Gastrocnemius medialis (tissue), 4 donors: ENCODE measurements around the gene ADPRS. TPM values are rescaled to one million over a fixed set of nuclear protein-coding genes. Genes with fewer than 3 reads are reported as not detected.

Source experiments
- ATAC-seq, 2 donors: fragments of 150-250 bp; one replicate each; pipeline ENCODE4 v1.9.1; 2016
- DNase-seq, 2 donors: peaks; one replicate each; pipeline ENCODE4 v3.0.0-alpha.2; 2019
- H3K27ac ChIP-seq, 4 donors: fragments of 200-600 bp; sonication (generic); 1 replicate in 1 of 4; 2 replicates in 3 of 4; pipeline ENCODE4 v1.5.1; 2016 to 2018; ENCODE audit warnings: mild to moderate bottlenecking in 2 of 4, moderate library complexity in 1 of 4
- H3K27me3 ChIP-seq, 3 donors: fragments of 200-600 bp; sonication (generic) in 2 of 3; 1 replicate in 1 of 3; 2 replicates in 2 of 3; pipeline versions ENCODE4 v1.5.1 to v1.6.0; 2016 to 2019; ENCODE audit warnings: mild to moderate bottlenecking in 1 of 3, moderate library complexity in 1 of 3
- H3K36me3 ChIP-seq, 2 donors: fragments of 200-600 bp; sonication (generic) in 1 of 2; one replicate each; pipeline ENCODE4 v1.5.1; 2017 to 2018
- H3K4me1 ChIP-seq, 2 donors: fragments of 200-600 bp; sonication (generic) in 1 of 2; one replicate each; pipeline ENCODE4 v1.5.1; 2016 to 2017; ENCODE audit warnings: mild to moderate bottlenecking in 2 of 2
- H3K4me3 ChIP-seq, 4 donors: fragments of 200-600 bp; sonication (generic) in 3 of 4; 1 replicate in 1 of 4; 2 replicates in 3 of 4; pipeline ENCODE4 v1.5.1; 2016 to 2019; ENCODE audit warnings: mild to moderate bottlenecking in 2 of 4
- H3K9me3 ChIP-seq, 3 donors: fragments of 200-600 bp; sonication (generic) in 2 of 3; 1 replicate in 1 of 3; 2 replicates in 2 of 3; pipeline ENCODE4 v1.5.1; 2016 to 2019
- CTCF ChIP-seq, 5 experiments: fragments of 450-650 bp in 3 of 5; fragments of 200-600 bp in 2 of 5; sonication (generic) in 2 of 5; IDR thresholded peaks in 4 of 5; conservative IDR thresholded peaks in 1 of 5; 1 replicate in 4 of 5; 2 replicates in 1 of 5; pipeline ENCODE4 v1.5.1; 2016 to 2019; ENCODE audit warnings: antibody characterized with exemption in 5 of 5, mild to moderate bottlenecking in 3 of 5, moderate library complexity in 3 of 5
- POLR2A ChIP-seq, 2 donors: fragments of 450-650 bp; IDR thresholded peaks; one replicate each; pipeline ENCODE4 v1.6.1; 2017; ENCODE audit warnings: antibody characterized with exemption in 2 of 2, mild to moderate bottlenecking in 2 of 2, moderate library complexity in 2 of 2
- in situ Hi-C, 4 donors: fragments of 200-750 bp; cut with MboI; loops; one replicate each; pipeline versions ENCODE4 v1.15.0 to v1.8.0; 2017; ENCODE audit warnings: low sequenced_read_pairs in 4 of 4
- intact Hi-C: fragments of 100-400 bp; cut with DNase I; formaldehyde crosslinking; loops from one replicate; pipeline ENCODE4 v1.15.1; 2023; ENCODE audit warnings: low total_unique reads
- total RNA-seq, 4 donors: library from RNA; depleted of rRNA; stranded (reverse); fragments of >200 nt; gene quantifications; one replicate each; pipeline versions ENCODE4 v1.1.0 to v1.2.3, GENCODE V29; 2016

ADPRS gene
- total RNA-seq, 4 donors from 2014 or later = 46.7 to 67.3 (median 54.0) TPM

- no peak for ATAC-seq
Measured at GRCh38 chr1:36092798-36093185, 4.1 kb downstream of the ADPRS start.

GRCh38 chr1:36093226-36093625 lies 4.5 kb downstream of the ADPRS start:
- Histone ChIP-seq H3K27ac (no peak overlapping the region), H3K4me1 (peaks cover 16 to 23% of the 10 kb centered on the region in 2 donors), H3K27me3 (no peaks in the 10 kb centered on the region), H3K36me3 (peaks cover 0 to 51% of the 10 kb centered on the region in 2 donors), H3K9me3 (no peaks in the 10 kb centered on the region), H3K4me3 (no peak overlapping the region)
- ATAC-seq (no peak), DNase-seq (no peak)
- in situ Hi-C loops = loop anchor here in 2 of 4 donors (10.0 kb wide), 3 partner anchors 52 to 322 kb away; partner anchors contain the start of gene TRAPPC3 (in 1 of the 2)
- intact Hi-C loops = loop anchor here (10.0 kb wide), 1 partner anchor 192 kb away; no protein-coding TSS in a partner anchor
- TF ChIP-seq CTCF (IDR thresholded peaks at IDR 0.05 in 4 of 5, conservative IDR thresholded peaks at IDR 0.05 in 1 of 5) (no peak), POLR2A (IDR thresholded peaks at IDR 0.05) (no peak)

More at GRCh38 chr1:36092798-36093185, 4.1 kb downstream of the ADPRS start:
- no peaks in the 10 kb centered on the region for H3K27me3 ChIP-seq
- no peak overlapping the region for H3K27ac ChIP-seq
- TF ChIP-seq CTCF (IDR thresholded peaks at IDR 0.05 in 4 of 5, conservative IDR thresholded peaks at IDR 0.05 in 1 of 5) (no peak), POLR2A (IDR thresholded peaks at IDR 0.05) (no peak)
- peaks cover 0 to 51% of the 10 kb centered on the region in 2 donors for H3K36me3 ChIP-seq
- H3K4me1 ChIP-seq = peaks cover 16 to 24% of the 10 kb centered on the region in 2 donors
- in situ Hi-C loops = loop anchor here in 2 of 4 donors (10.0 kb wide), 3 partner anchors 52 to 322 kb away; partner anchors contain the start of gene TRAPPC3 (in 1 of the 2)
- intact Hi-C loops = loop anchor here (10.0 kb wide), 1 partner anchor 192 kb away; no protein-coding TSS in a partner anchor
- H3K4me3 ChIP-seq = no peak overlapping the region
- H3K9me3 ChIP-seq = no peaks in the 10 kb centered on the region
- DNase-seq = no peak

GRCh38 chr1:36093929-36094328 lies 5.2 kb downstream of the ADPRS start:
- Histone ChIP-seq H3K4me3 (no peak overlapping the region), H3K9me3 (no peaks in the 10 kb centered on the region), H3K4me1 (peaks cover 16 to 20% of the 10 kb centered on the region in 2 donors), H3K36me3 (peaks cover 0 to 51% of the 10 kb centered on the region in 2 donors), H3K27me3 (no peaks in the 10 kb centered on the region), H3K27ac (peak overlapping the region in 1 of 4 donors; percentile 10)
- ATAC-seq (no peak), DNase-seq (no peak)
- intact Hi-C loops (loop anchor here (10.0 kb wide), 1 partner anchor 191 kb away; no protein-coding TSS in a partner anchor), in situ Hi-C loops (loop anchor here in 2 of 4 donors (10.0 kb wide), 3 partner anchors 51 to 321 kb away; partner anchors contain the start of gene TRAPPC3 (in 1 of the 2))
- TF ChIP-seq CTCF (IDR thresholded peaks at IDR 0.05 in 4 of 5, conservative IDR thresholded peaks at IDR 0.05 in 1 of 5) (no peak), POLR2A (IDR thresholded peaks at IDR 0.05) (no peak)

GRCh38 chr1:36094621-36095061 lies 5.9 kb downstream of the ADPRS start:
- Histone ChIP-seq H3K9me3 (no peaks in the 10 kb centered on the region), H3K4me1 (peaks cover 13 to 14% of the 10 kb centered on the region in 2 donors), H3K27ac (no peak overlapping the region), H3K27me3 (no peaks in the 10 kb centered on the region), H3K36me3 (peaks cover 0 to 51% of the 10 kb centered on the region in 2 donors), H3K4me3 (no peak overlapping the region)
- in situ Hi-C loops (loop anchor here in 2 of 4 donors (10.0 kb wide), 3 partner anchors 50 to 320 kb away; partner anchors contain the start of gene TRAPPC3 (in 1 of the 2)), intact Hi-C loops (loop anchor here (10.0 kb wide), 1 partner anchor 190 kb away; no protein-coding TSS in a partner anchor)
- DNase-seq (no peak), ATAC-seq (no peak)
- no peak for TF ChIP-seq POLR2A (IDR thresholded peaks at IDR 0.05)
- no peak for TF ChIP-seq CTCF (IDR thresholded peaks at IDR 0.05 in 4 of 5, conservative IDR thresholded peaks at IDR 0.05 in 1 of 5)
